Fibroblast of lung (primary cell): ENCODE data around the gene ABHD6. TPM values are rescaled to one million over a fixed set of nuclear protein-coding genes. Genes with fewer than 3 reads are reported as not detected.
"Not testable (repeated sequence)": the region's sequence is repeated elsewhere in the genome, so short reads cannot be mapped to it uniquely, and the experiment has no call there.

ENCODE experiments used
- DNase-seq, 2 donors: peaks; one replicate each; pipeline versions ENCODE4 v3.0.0 to v3.0.0-alpha.2; 2010; ENCODE audit warnings: low read depth in 2 of 2
- H2AFZ ChIP-seq: 2 replicates; pipeline ENCODE4 v1.5.1; 2012; ENCODE audit warnings: low read length, control low read depth, inconsistent platforms
- H3K27ac ChIP-seq: 2 replicates; pipeline ENCODE4 v1.5.1; 2011; ENCODE audit warnings: low read length, control low read depth; ENCODE audit not compliant: insufficient read depth
- H3K27me3 ChIP-seq: 2 replicates; pipeline ENCODE4 v1.5.1; 2011; ENCODE audit warnings: mild to moderate bottlenecking, low read length; ENCODE audit not compliant: control insufficient read depth, insufficient read depth
- H3K36me3 ChIP-seq: 2 replicates; pipeline ENCODE4 v1.5.1; 2011; ENCODE audit warnings: low read length; ENCODE audit not compliant: control insufficient read depth, insufficient read depth
- H3K4me1 ChIP-seq: 2 replicates; pipeline ENCODE4 v1.5.1; 2011; ENCODE audit warnings: low read length; ENCODE audit not compliant: control insufficient read depth, insufficient read depth; ENCODE audit errors: extremely low read depth
- H3K4me2 ChIP-seq: 2 replicates; pipeline ENCODE4 v1.5.1; 2011; ENCODE audit warnings: low read length, control low read depth; ENCODE audit not compliant: insufficient read depth; ENCODE audit errors: extremely low read depth
- H3K4me3 ChIP-seq, 4 experiments: fragments of 200-600 bp in 1 of 4; sonication (generic) in 1 of 4; replicated peaks in 1 of 4; 2 replicates each; pipeline ENCODE4 v1.5.1; 2011 to 2016; ENCODE audit warnings: low read length in 4 of 4, low read depth in 3 of 4, mild to moderate bottlenecking in 3 of 4, control low read depth in 2 of 4, inconsistent platforms in 1 of 4, mixed read lengths in 1 of 4; ENCODE audit not compliant: insufficient read depth in 1 of 4; ENCODE audit errors: control extremely low read depth in 1 of 4
- H3K79me2 ChIP-seq: 2 replicates; pipeline ENCODE4 v1.5.1; 2012; ENCODE audit warnings: mild to moderate bottlenecking, low read length, inconsistent platforms; ENCODE audit not compliant: control insufficient read depth, insufficient read depth
- H3K9ac ChIP-seq: 2 replicates; pipeline ENCODE4 v1.5.1; 2011; ENCODE audit warnings: mild to moderate bottlenecking, low read length, control low read depth; ENCODE audit not compliant: insufficient read depth
- H3K9me3 ChIP-seq: 2 replicates; pipeline ENCODE4 v1.5.1; 2012; ENCODE audit warnings: low read depth, low read length; ENCODE audit not compliant: control insufficient read depth, insufficient read depth
- H4K20me1 ChIP-seq: 2 replicates; pipeline ENCODE4 v1.5.1; 2011; ENCODE audit warnings: low read length; ENCODE audit not compliant: control insufficient read depth, insufficient read depth; ENCODE audit errors: extremely low read depth
- CTCF ChIP-seq, 2 donors: IDR thresholded peaks in 1 of 2; conservative IDR thresholded peaks in 1 of 2; 1 replicate in 1 of 2; 2 replicates in 1 of 2; pipeline ENCODE4 v1.5.1; 2011 to 2012; ENCODE audit warnings: low read length in 2 of 2, control low read depth in 1 of 2, inconsistent platforms in 1 of 2, low read depth in 1 of 2, mild to moderate bottlenecking in 1 of 2
- EZH2 ChIP-seq: IDR thresholded peaks from 2 replicates; pipeline ENCODE4 v1.5.1; 2012; ENCODE audit warnings: low read length, control low read depth, mild to moderate bottlenecking; ENCODE audit errors: missing control alignments
- polyA plus RNA-seq, 2 donors: library from polyadenylated mRNA; depleted of rRNA in 1 of 2; stranded (reverse) in 1 of 2; unstranded in 1 of 2; fragments of >200 nt; gene quantifications; 2 replicates each; pipeline ENCODE4 v1.2.1, GENCODE V29; 2011 to 2012; ENCODE audit warnings: missing spikeins in 1 of 2
- total RNA-seq: library from RNA; depleted of rRNA; stranded (reverse); fragments of >200 nt; gene quantifications from 2 replicates; pipeline ENCODE4 v1.2.1, GENCODE V29; 2014

ABHD6 gene
- total and polyA plus RNA-seq, 2 donors (not counting 1 experiment from before 2014, with no cell fraction given) = 7.3 to 13.5 TPM

- Histone ChIP-seq H3K9me3 (no peaks in the 10 kb centered on the region), H3K4me1 (peaks cover 3% of the 10 kb centered on the region), H3K4me2 (no peak overlapping the region), H3K79me2 (no peaks in the 10 kb centered on the region), H3K27me3 (no peaks in the 10 kb centered on the region), H3K9ac (no peak overlapping the region), H2AFZ (no peak overlapping the region), H4K20me1 (no peaks in the 10 kb centered on the region), H3K4me3 (no peak overlapping the region), H3K36me3 (no peaks in the 10 kb centered on the region), H3K27ac (no peak overlapping the region)
- no peak for TF ChIP-seq EZH2
- no peak for TF ChIP-seq CTCF (conservative IDR thresholded peaks at IDR 0.05 in 1 of 2, IDR thresholded peaks at IDR 0.05 in 1 of 2; ENCODE audit: low read depth in 1 of 2, low read length in 2 of 2)
- no peak for DNase-seq
These were observed 32.9 kb downstream of the ABHD6 start for GRCh38 chr3:58270485-58270884.

GRCh38 chr3:58271901-58272501 lies 34.4 kb downstream of the ABHD6 start:
- TF ChIP-seq CTCF (conservative IDR thresholded peaks at IDR 0.05 in 1 of 2, IDR thresholded peaks at IDR 0.05 in 1 of 2; ENCODE audit: low read depth in 1 of 2, low read length in 2 of 2) (no peak), EZH2 (no peak)
- Histone ChIP-seq H3K9ac (no peak overlapping the region), H2AFZ (peak overlapping the region; percentile 63), H3K36me3 (no peaks in the 10 kb centered on the region), H3K27ac (peak overlapping the region; percentile 67), H4K20me1 (no peaks in the 10 kb centered on the region), H3K4me1 (peaks cover 3% of the 10 kb centered on the region), H3K9me3 (no peaks in the 10 kb centered on the region), H3K4me2 (peak overlapping the region; percentile 85), H3K79me2 (no peaks in the 10 kb centered on the region), H3K27me3 (no peaks in the 10 kb centered on the region), H3K4me3 (no peak overlapping the region)
- peak; percentile 92 to 95 for DNase-seq

- H3K79me2 ChIP-seq = no peaks in the 10 kb centered on the region
- no peaks in the 10 kb centered on the region for H3K36me3 ChIP-seq
- no peak overlapping the region for H3K9ac ChIP-seq
- peak overlapping the region; percentile 85 for H3K4me2 ChIP-seq
- H3K27ac ChIP-seq = no peak overlapping the region
- H3K9me3 ChIP-seq = no peaks in the 10 kb centered on the region
- H3K4me3 ChIP-seq = no peak overlapping the region
- peak; percentile 30 to 42 for DNase-seq
- no peak for TF ChIP-seq EZH2
- TF ChIP-seq CTCF (conservative IDR thresholded peaks at IDR 0.05 in 1 of 2, IDR thresholded peaks at IDR 0.05 in 1 of 2; ENCODE audit: low read depth in 1 of 2, low read length in 2 of 2) = no peak
- H2AFZ ChIP-seq = no peak overlapping the region
- H4K20me1 ChIP-seq = no peaks in the 10 kb centered on the region
- peaks cover 3% of the 10 kb centered on the region for H3K4me1 ChIP-seq
- no peaks in the 10 kb centered on the region for H3K27me3 ChIP-seq
These were observed 35.3 kb downstream of the ABHD6 start for GRCh38 chr3:58272891-58273290.

GRCh38 chr3:58273362-58273761 lies 35.8 kb downstream of the ABHD6 start:
- H3K36me3 ChIP-seq, H3K27ac ChIP-seq, H3K79me2 ChIP-seq, H4K20me1 ChIP-seq, H3K9me3 ChIP-seq, H3K9ac ChIP-seq, H3K27me3 ChIP-seq, H3K4me3 ChIP-seq, DNase-seq, H3K4me1 ChIP-seq, H3K4me2 ChIP-seq, H2AFZ ChIP-seq: not testable (repeated sequence)
